Upper lobe of right lung (tissue), 1 donor: ENCODE measurements around the gene MIER1. TPM values are rescaled to one million over a fixed set of nuclear protein-coding genes. Genes with fewer than 3 reads are reported as not detected.
"Not testable (repeated sequence)": the region's sequence is repeated elsewhere in the genome, so short reads cannot be mapped to it uniquely, and the experiment has no call there.

Experiments used
- ATAC-seq: fragments of 200-7000 bp; cut with Tn5 transposase; one replicate; pipeline ENCODE4 v1.9.1; 2020; ENCODE audit warnings: mild to moderate bottlenecking, moderate library complexity
- DNase-seq: peaks from one replicate; pipeline ENCODE4 v3.0.0-alpha.2; 2020
- H3K27ac ChIP-seq: fragments of 200-600 bp; one replicate; pipeline ENCODE4 v1.8.0; 2022
- H3K27me3 ChIP-seq: fragments of 200-600 bp; one replicate; pipeline ENCODE4 v1.8.0; 2022; ENCODE audit warnings: mild to moderate bottlenecking
- H3K36me3 ChIP-seq: fragments of 200-600 bp; one replicate; pipeline ENCODE4 v1.8.0; 2022
- H3K4me1 ChIP-seq: fragments of 200-600 bp; one replicate; pipeline ENCODE4 v1.8.0; 2022
- H3K4me3 ChIP-seq: fragments of 200-600 bp; one replicate; pipeline ENCODE4 v1.8.0; 2022; ENCODE audit warnings: mild to moderate bottlenecking
- H3K9me3 ChIP-seq: fragments of 200-600 bp; one replicate; pipeline ENCODE4 v1.8.0; 2022
- intact Hi-C: fragments of 100-400 bp; cut with DNase I; formaldehyde crosslinking; loops from one replicate; pipeline ENCODE4 v1.11.0; 2022
- long read RNA-seq: library from polyadenylated mRNA; unstranded; transcript quantifications from one replicate; pipeline ENCODE4 v2.0.0, GENCODE V29; 2021
- total RNA-seq: library from RNA; stranded (reverse); fragmentation: NEBNext Ultra II Directional; extraction: Animal tissue kit (Norgen Biotek cat#: 25700); gene quantifications from one replicate; pipeline ENCODE4 v1.2.1, GENCODE V29; 2021
- TF ChIP-seq, protein P1 (sequence below): fragments of 200-600 bp; IDR thresholded peaks from one replicate; pipeline ENCODE4 v1.8.0; 2022; ENCODE audit warnings: antibody characterized with exemption
- donor health status: DM: no; HTN: yes; CAD: no; lungs with severe emphysema.

MIER1 gene
- 43.8 TPM for total RNA-seq
- long read RNA-seq, full-length matches to known transcripts = 16 of 29 reads
- long read RNA-seq, partial matches to known transcripts = 5 of 29 reads
- long read RNA-seq, other reads (novel, unspliced or antisense) = 8 of 29 reads

DNA sequence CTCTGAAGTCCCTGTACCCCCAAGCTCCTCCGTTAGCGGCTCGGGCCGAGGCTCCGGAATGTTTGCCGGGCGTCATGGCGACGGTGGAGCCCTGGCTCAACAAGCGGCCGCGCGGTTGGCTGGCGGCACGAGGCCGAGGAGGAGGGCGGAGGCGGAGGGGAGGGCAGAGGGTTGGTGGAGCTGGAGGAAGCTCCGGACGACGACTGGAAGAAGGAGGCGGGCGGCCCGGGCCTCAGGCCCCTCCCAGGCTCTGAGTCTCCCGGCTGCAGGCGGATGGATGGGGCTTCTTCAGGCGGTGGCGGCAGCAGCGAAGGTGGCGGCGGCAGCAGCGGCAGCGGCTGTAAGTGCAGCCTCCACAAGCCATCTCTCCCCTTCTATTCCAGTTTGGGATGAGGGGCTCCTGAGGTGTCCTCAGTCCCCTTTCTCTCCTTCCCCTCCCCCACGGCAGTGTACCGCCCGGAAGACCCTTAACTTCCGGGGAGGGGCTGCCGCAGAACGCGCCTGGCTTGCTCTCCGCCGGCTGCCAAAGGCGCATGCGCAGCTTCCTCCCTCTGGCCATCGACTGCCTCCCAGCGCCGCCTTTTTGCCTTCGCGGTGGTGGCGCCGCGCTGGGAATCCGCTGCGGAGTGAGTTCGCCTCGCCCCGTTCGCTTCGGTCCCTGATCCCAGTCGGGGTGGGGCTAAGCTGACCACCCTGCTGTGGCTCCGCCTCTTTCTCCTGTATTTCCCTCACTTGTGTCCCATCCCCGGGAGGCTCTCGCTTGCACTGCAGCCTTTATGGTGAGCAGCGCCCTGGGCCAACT is at the start of gene MIER1, which contains the start of gene DNAI4:
Gene MIER1 (plus strand): TSS at position 235 of the 802 bp plus-strand sequence. CDS start 39 bp downstream, at position 274.
Gene DNAI4 (minus strand): TSS at position 101 of the 802 bp plus-strand sequence. CDS start 25 bp downstream, at position 76.
- no peaks in the 10 kb centered on the region for H3K27me3 ChIP-seq
- ATAC-seq (peak; percentile 98), DNase-seq (peak; percentile 100)
- no peaks in the 10 kb centered on the region for H3K9me3 ChIP-seq
- peak within 1 kb of the TSS; percentile 98 for H3K27ac ChIP-seq
- no peaks in the 10 kb centered on the region for H3K36me3 ChIP-seq
- intact Hi-C loops = no loop called here
- TF ChIP-seq, protein P1, sequence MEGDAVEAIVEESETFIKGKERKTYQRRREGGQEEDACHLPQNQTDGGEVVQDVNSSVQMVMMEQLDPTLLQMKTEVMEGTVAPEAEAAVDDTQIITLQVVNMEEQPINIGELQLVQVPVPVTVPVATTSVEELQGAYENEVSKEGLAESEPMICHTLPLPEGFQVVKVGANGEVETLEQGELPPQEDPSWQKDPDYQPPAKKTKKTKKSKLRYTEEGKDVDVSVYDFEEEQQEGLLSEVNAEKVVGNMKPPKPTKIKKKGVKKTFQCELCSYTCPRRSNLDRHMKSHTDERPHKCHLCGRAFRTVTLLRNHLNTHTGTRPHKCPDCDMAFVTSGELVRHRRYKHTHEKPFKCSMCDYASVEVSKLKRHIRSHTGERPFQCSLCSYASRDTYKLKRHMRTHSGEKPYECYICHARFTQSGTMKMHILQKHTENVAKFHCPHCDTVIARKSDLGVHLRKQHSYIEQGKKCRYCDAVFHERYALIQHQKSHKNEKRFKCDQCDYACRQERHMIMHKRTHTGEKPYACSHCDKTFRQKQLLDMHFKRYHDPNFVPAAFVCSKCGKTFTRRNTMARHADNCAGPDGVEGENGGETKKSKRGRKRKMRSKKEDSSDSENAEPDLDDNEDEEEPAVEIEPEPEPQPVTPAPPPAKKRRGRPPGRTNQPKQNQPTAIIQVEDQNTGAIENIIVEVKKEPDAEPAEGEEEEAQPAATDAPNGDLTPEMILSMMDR = peak; percentile 26
- peak within 1 kb of the TSS; percentile 73 for H3K4me3 ChIP-seq
- H3K4me1 ChIP-seq = peaks cover 21% of the 10 kb centered on the region

DNA sequence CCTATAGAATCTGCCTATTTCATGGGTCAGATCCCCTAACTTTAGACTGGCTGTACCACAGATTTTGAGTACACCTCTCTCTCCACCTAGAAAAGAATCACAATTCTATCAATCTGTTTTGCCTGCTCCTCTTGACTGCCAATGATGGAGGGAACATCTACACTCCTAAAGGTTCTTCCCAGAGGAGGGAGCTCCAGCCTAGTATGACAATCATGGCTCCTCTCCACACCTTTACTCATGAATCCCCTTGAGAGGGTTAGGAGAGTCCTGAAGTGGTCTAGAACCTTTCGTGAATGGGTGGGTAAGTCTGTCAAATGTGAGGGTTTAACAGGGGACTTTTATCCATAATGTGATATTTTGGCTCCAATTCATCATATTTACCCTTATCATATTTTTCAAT is 48.1 kb upstream of the MIER1 start:
- intact Hi-C loops = no loop called here

DNA sequence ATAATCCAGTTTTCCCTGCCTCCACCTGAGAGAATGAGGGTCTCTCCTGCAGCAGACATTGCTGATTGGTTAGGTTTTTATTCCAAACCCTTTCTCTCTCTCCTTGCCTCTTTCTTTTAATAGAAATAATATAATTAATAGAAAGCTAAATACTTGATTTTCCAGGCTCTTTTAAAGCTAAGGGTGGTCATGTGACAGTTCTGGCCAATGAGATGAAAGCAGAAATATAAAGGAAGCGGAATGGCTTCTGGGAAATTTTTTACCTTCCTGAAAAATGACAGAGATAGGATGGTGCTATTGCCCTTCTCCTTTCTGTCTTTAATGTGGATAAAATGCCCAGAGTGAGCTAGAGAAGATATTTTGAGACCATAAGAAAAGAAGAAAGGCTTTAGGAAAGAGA is 35.8 kb upstream of the MIER1 start:
- TF ChIP-seq, protein P1 = no peak
- no peak overlapping the region for H3K4me3 ChIP-seq
- no peaks in the 10 kb centered on the region for H3K36me3 ChIP-seq
- DNase-seq (no peak), ATAC-seq (no peak)
- H3K4me1 ChIP-seq = no peaks in the 10 kb centered on the region
- intact Hi-C loops = no loop called here
- no peak overlapping the region for H3K27ac ChIP-seq
- no peaks in the 10 kb centered on the region for H3K27me3 ChIP-seq
- H3K9me3 ChIP-seq = no peaks in the 10 kb centered on the region

More for the DNA sequence above, 48.1 kb upstream of the MIER1 start:
- DNase-seq (no peak), ATAC-seq (no peak)
- Histone ChIP-seq H3K9me3 (no peaks in the 10 kb centered on the region), H3K36me3 (no peaks in the 10 kb centered on the region), H3K4me3 (no peak overlapping the region), H3K27ac (no peak overlapping the region), H3K4me1 (no peaks in the 10 kb centered on the region), H3K27me3 (no peaks in the 10 kb centered on the region)
- TF ChIP-seq, protein P1 = no peak

DNA sequence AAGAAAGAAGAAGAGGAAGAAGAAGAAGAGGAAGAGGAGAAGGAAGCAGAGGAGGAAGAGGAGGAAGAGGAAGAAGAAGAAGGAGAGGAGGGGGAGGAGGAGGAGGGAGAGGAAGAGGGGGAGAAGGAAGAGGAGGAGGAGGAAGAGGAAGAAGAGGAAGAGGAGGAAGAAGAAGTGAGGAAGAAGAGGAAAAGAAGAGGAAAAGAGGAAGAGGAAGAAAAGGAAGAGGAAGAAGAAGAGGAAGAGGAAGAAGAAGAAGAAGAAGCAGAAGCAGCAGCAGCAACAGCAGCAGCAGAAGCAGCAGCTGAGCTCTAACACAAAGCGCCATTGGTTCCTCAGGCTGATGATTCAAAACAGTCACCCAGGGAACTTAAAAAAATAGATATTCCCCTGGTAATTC is 34.2 kb upstream of the MIER1 start:
- ATAC-seq (no peak), DNase-seq (no peak)
- Histone ChIP-seq H3K36me3 (no peaks in the 10 kb centered on the region), H3K4me1 (no peaks in the 10 kb centered on the region), H3K4me3 (no peak overlapping the region), H3K27ac (no peak overlapping the region), H3K27me3 (no peaks in the 10 kb centered on the region), H3K9me3 (no peaks in the 10 kb centered on the region)
- TF ChIP-seq, protein P1 = no peak
- intact Hi-C loops = no loop called here

DNA sequence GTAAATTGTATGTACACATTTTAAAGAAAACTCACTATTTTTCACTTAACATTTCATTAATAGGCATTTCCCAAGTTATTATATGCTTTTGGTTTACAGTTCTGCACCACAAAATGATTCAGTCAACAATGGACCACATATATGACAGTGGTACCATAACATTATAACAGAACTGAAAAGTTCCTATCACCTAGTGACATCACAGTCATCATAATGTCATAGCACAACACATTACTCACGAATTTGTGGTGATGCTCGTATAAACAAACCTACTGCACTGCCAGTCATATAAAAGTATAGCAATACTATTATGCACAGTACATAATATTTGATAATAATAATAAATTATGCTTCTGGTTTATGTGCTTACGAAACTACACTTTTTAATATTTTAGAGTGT is 31.1 kb upstream of the MIER1 start:
- no peak for ATAC-seq
- Histone ChIP-seq H3K4me1 (no peaks in the 10 kb centered on the region), H3K36me3 (no peaks in the 10 kb centered on the region), H3K27me3 (no peaks in the 10 kb centered on the region), H3K27ac (no peak overlapping the region), H3K9me3 (no peaks in the 10 kb centered on the region), H3K4me3 (no peak overlapping the region)
- TF ChIP-seq, protein P1 = no peak
- DNase-seq = no peak
- intact Hi-C loops = no loop called here

DNA sequence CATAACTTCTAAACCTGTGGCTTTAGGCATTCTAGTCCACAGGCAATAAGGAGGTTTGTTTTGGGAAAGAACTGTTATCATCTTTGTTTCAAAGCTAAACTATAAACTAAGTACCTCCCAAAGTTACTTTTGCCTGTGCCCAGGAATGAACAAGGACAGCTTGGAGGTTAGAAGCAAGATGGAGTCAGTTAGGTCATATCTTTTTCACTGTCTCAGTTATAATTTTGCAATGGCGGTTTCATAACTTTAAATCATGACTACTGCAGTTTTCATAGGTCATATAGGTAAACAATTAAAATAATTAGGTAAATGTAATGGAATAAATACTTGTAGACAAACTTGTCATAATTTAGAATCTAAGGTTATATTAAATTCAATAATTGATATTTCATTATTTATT is 9.6 kb upstream of the MIER1 start:
- intact Hi-C loops, H3K9me3 ChIP-seq, H3K36me3 ChIP-seq, H3K4me1 ChIP-seq, H3K27me3 ChIP-seq, ATAC-seq, DNase-seq, H3K4me3 ChIP-seq, H3K27ac ChIP-seq: not testable (repeated sequence)
